Hepatocyte (in vitro differentiated cells): Measurements from ENCODE around the gene MPIG6B. TPM values are rescaled to one million over a fixed set of nuclear protein-coding genes. Genes with fewer than 3 reads are reported as not detected.
A peak's percentile ranks its signal among the peaks of the same experiment; 100 is the strongest.

Experiments
- DNase-seq: peaks from one replicate; pipeline ENCODE4 v3.0.0-alpha.2; 2016; ENCODE audit warnings: low spot score
- H2AFZ ChIP-seq: fragments of 200-600 bp; sonication (generic); 2 replicates; pipeline ENCODE4 v1.6.0; 2016; ENCODE audit warnings: antibody characterized with exemption, mild to moderate bottlenecking
- H3K27ac ChIP-seq: fragments of 200-600 bp; sonication (generic); 2 replicates; pipeline ENCODE4 v1.5.1; 2016; ENCODE audit warnings: mild to moderate bottlenecking
- H3K27me3 ChIP-seq: fragments of 200-600 bp; sonication (generic); 2 replicates; pipeline ENCODE4 v1.6.1; 2016
- H3K36me3 ChIP-seq: fragments of 200-600 bp; sonication (generic); replicated peaks from 2 replicates; pipeline ENCODE4 v1.5.1; 2016; ENCODE audit warnings: low read depth; ENCODE audit not compliant: insufficient read depth
- H3K4me1 ChIP-seq: fragments of 200-600 bp; sonication (generic); 2 replicates; pipeline ENCODE4 v1.5.1; 2016; ENCODE audit warnings: mild to moderate bottlenecking, moderate library complexity; ENCODE audit not compliant: insufficient read depth
- H3K4me2 ChIP-seq: fragments of 200-600 bp; sonication (generic); 2 replicates; pipeline ENCODE4 v1.6.0; 2016
- H3K4me3 ChIP-seq: fragments of 200-600 bp; sonication (generic); 2 replicates; pipeline ENCODE4 v1.5.1; 2016; ENCODE audit warnings: mild to moderate bottlenecking
- H3K79me2 ChIP-seq: fragments of 200-600 bp; sonication (generic); 2 replicates; pipeline ENCODE4 v1.6.0; 2017; ENCODE audit warnings: mild to moderate bottlenecking
- H3K9me2 ChIP-seq: fragments of 200-600 bp; sonication (generic); replicated peaks from 2 replicates; pipeline ENCODE4 v1.6.0; 2017; ENCODE audit warnings: mild to moderate bottlenecking; ENCODE audit not compliant: insufficient read depth
- H3K9me3 ChIP-seq: fragments of 200-600 bp; sonication (generic); 2 replicates; pipeline ENCODE4 v1.5.1; 2016; ENCODE audit warnings: low read depth, mild to moderate bottlenecking
- H4K20me1 ChIP-seq: fragments of 200-600 bp; sonication (generic); 2 replicates; pipeline ENCODE4 v1.6.0; 2016; ENCODE audit warnings: mild to moderate bottlenecking; ENCODE audit not compliant: insufficient read depth, poor library complexity, severe bottlenecking
- CTCF ChIP-seq: fragments of 200-600 bp; sonication (generic); IDR thresholded peaks from 2 replicates; pipeline ENCODE4 v1.5.1; 2016; ENCODE audit warnings: antibody characterized with exemption, mild to moderate bottlenecking; ENCODE audit not compliant: poor library complexity
- EZH2 ChIP-seq: fragments of 200-600 bp; sonication (generic); IDR thresholded peaks from 2 replicates; pipeline ENCODE4 v1.6.1; 2016; ENCODE audit warnings: antibody characterized with exemption, mild to moderate bottlenecking, borderline replicate concordance
- EZH2phosphoT487 ChIP-seq: fragments of 200-600 bp; sonication (generic); IDR thresholded peaks from one replicate; pipeline ENCODE4 v1.6.1; 2018; ENCODE audit warnings: antibody characterized with exemption, mild to moderate bottlenecking, low read depth, moderate library complexity; ENCODE audit not compliant: unreplicated experiment, severe bottlenecking
- WGBS: methylation state at CpG from one replicate; pipeline ENCODE4 v1.1.6; 2016; ENCODE audit warnings: low lambda C conversion rate; ENCODE audit errors: missing lambda C conversion rate; 5-methylcytosine and 5-hydroxymethylcytosine counted together
- polyA plus RNA-seq: library from polyadenylated mRNA; unstranded; fragments of >200 nt; fragmentation: Nextera tagmentation; extraction: Ambion mirVana; gene quantifications from 2 replicates; pipeline ENCODE4 v1.2.1, GENCODE V29; 2016
- total RNA-seq: library from RNA; depleted of rRNA; stranded (reverse); fragments of >200 nt; gene quantifications from 2 replicates; pipeline ENCODE4 v1.2.3, GENCODE V29; 2014

The MPIG6B gene
- total and polyA plus RNA-seq, 2 experiments from 2014 or later = not detected

GRCh38 chr6:31770860-31771259 lies 47.7 kb downstream of the MPIG6B start:
- H3K27ac ChIP-seq = no peak overlapping the region
- H3K4me1 ChIP-seq = peaks cover 3% of the 10 kb centered on the region
- no peak overlapping the region for H3K4me2 ChIP-seq
- H3K79me2 ChIP-seq = no peaks in the 10 kb centered on the region
- no peaks in the 10 kb centered on the region for H3K36me3 ChIP-seq
- no peaks in the 10 kb centered on the region for H3K9me3 ChIP-seq
- H4K20me1 ChIP-seq = no peaks in the 10 kb centered on the region
- H3K9me2 ChIP-seq = no peaks in the 10 kb centered on the region
- WGBS = 90% methylated on average over 2 of the region's 2 CpGs
- no peaks in the 10 kb centered on the region for H3K27me3 ChIP-seq
- TF ChIP-seq EZH2 = no peak
- no peak for TF ChIP-seq CTCF
- TF ChIP-seq EZH2phosphoT487 = no peak
- no peak overlapping the region for H3K4me3 ChIP-seq
- H2AFZ ChIP-seq = no peak overlapping the region
- no peak for DNase-seq

GRCh38 chr6:31771992-31772358 lies 48.8 kb downstream of the MPIG6B start:
- H3K9me2 ChIP-seq = no peaks in the 10 kb centered on the region
- H3K9me3 ChIP-seq = no peaks in the 10 kb centered on the region
- TF ChIP-seq EZH2phosphoT487 = no peak
- no peak for TF ChIP-seq EZH2
- no peak for TF ChIP-seq CTCF
- 89% methylated on average over 4 of the region's 4 CpGs for WGBS
- no peaks in the 10 kb centered on the region for H3K79me2 ChIP-seq
- H3K27ac ChIP-seq = no peak overlapping the region
- H3K36me3 ChIP-seq = no peaks in the 10 kb centered on the region
- no peak for DNase-seq
- H2AFZ ChIP-seq = no peak overlapping the region
- peaks cover 13% of the 10 kb centered on the region for H3K4me1 ChIP-seq
- no peak overlapping the region for H3K4me3 ChIP-seq
- H3K4me2 ChIP-seq = no peak overlapping the region
- no peaks in the 10 kb centered on the region for H4K20me1 ChIP-seq
- H3K27me3 ChIP-seq = no peaks in the 10 kb centered on the region

GRCh38 chr6:31775184-31775583 lies 52.0 kb downstream of the MPIG6B start:
- TF ChIP-seq EZH2 = no peak
- no peak for TF ChIP-seq CTCF
- no peak for TF ChIP-seq EZH2phosphoT487
- Histone ChIP-seq H2AFZ (no peak overlapping the region), H3K79me2 (no peaks in the 10 kb centered on the region), H3K36me3 (no peaks in the 10 kb centered on the region), H3K4me1 (peaks cover 27% of the 10 kb centered on the region), H3K9me3 (no peaks in the 10 kb centered on the region), H4K20me1 (no peaks in the 10 kb centered on the region), H3K4me3 (no peak overlapping the region), H3K4me2 (no peak overlapping the region), H3K27me3 (no peaks in the 10 kb centered on the region), H3K27ac (no peak overlapping the region), H3K9me2 (no peaks in the 10 kb centered on the region)
- peak; percentile 45 for DNase-seq
- 76% methylated on average over 4 of the region's 4 CpGs for WGBS
